ENCODE measurements around the gene CAV2.
A peak's percentile ranks its signal among the peaks of the same experiment; 100 is the strongest.

The CAV2 gene

DNA sequence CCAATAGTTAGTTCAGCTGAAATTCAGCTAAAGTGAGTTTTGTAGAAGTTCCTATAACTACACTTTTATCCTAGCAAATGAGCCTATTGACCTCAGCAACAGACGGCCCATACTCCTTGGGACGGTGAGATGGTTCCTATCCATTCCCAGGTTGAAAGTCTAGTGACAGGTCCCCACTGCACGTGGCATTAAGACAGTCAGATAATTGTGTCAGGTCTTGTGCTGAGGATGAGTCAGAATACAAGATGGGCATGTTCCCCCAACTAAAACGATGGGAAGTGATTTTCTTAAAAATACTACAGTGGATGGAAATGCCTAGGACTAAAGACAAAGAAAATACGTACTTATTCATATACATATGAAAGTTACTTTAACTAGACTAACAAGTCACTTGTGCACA lies 27.4 kb downstream of the CAV2 start:
- DNase-seq (ENCODE audit: extremely low read depth, low read depth), result no peak

DNA sequence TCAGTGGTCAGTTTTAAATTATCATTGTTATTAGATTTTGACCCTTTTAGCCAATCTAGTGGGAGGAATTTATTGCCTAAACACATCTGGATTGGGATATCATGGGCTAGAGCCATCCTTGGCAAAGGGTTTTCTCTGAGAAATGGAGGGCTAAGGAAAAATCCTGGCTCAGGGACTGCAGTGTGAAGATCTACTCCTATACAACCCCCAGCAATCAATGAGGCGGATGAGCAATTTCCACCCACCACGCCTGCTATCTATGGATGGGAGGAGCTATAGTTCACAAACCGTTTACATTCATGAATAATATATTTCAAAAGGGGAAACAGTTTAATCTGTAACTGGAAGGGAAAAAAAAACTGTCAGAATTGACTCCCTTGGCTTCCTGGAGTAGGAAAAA lies 28.0 kb downstream of the CAV2 start:
- DNase-seq (ENCODE audit: extremely low read depth, low read depth), result no peak
- TF ChIP-seq, protein P1, sequence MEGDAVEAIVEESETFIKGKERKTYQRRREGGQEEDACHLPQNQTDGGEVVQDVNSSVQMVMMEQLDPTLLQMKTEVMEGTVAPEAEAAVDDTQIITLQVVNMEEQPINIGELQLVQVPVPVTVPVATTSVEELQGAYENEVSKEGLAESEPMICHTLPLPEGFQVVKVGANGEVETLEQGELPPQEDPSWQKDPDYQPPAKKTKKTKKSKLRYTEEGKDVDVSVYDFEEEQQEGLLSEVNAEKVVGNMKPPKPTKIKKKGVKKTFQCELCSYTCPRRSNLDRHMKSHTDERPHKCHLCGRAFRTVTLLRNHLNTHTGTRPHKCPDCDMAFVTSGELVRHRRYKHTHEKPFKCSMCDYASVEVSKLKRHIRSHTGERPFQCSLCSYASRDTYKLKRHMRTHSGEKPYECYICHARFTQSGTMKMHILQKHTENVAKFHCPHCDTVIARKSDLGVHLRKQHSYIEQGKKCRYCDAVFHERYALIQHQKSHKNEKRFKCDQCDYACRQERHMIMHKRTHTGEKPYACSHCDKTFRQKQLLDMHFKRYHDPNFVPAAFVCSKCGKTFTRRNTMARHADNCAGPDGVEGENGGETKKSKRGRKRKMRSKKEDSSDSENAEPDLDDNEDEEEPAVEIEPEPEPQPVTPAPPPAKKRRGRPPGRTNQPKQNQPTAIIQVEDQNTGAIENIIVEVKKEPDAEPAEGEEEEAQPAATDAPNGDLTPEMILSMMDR (IDR thresholded peaks at IDR 0.05; ENCODE audit: low read depth, low read length), result no peak

More for the DNA sequence above, 27.4 kb downstream of the CAV2 start:
- TF ChIP-seq, protein P1 (IDR thresholded peaks at IDR 0.05; ENCODE audit: low read depth, low read length), result no peak

DNA sequence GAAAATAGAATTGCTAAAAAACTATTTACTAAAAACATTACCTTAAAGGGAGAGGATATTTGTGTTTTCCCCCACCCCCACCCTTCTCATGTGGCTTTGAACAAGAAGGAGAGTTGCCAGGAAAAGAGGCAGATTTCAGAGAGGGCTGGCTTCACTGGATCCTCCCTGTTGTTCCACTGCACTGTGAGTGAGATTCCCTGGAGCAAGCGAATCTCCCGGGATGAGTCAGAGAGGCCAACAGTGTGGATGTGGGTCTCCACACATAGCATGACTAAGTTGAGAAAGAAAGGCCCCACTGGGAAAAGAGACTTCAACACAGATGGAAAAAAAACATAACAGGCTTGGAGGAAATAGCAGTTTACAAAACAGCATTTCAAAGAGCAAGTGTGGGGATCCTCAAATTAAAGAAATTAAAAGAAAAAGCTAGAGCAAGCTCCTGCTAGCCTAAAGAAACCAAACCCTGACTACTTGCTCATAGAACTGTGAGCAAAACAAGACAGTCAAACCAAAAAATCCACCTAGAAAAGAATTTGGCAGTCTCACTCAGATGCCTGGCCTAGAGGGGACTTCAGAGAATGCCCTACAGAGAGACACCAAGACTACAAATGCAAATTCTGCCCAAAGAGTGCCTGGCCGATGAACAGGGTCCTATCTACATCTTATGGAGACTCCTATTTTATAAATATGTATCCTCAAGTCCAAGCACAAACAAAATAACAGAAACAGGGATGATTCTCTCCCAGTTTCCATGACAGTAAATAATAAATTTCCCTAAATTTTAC lies 28.7 kb downstream of the CAV2 start:
- peak; percentile 89 for DNase-seq (ENCODE audit: extremely low read depth, low read depth)
- TF ChIP-seq, protein P1 (IDR thresholded peaks at IDR 0.05; ENCODE audit: low read depth, low read length), result no peak

DNA sequence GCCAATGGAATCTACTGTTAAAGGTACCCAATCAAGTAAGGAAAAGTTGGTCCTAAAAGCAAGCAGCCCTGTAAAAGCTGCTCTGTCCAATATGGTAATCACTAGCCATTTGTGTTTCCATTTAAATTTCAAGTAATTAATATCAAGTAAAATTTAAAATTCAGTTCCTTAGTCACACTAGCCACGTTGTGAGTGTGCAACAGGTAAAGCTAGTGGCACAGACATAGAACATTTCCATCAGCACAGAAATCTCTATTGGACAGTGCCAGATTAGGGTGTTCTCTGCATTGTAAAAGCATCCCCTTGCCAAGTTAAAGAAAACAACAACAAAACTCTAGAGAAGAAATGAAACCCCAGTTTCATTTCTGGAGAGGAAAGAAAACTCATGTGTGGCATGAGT lies 29.7 kb downstream of the CAV2 start:
- DNase-seq (ENCODE audit: extremely low read depth, low read depth), result no peak
- TF ChIP-seq, protein P1 (IDR thresholded peaks at IDR 0.05; ENCODE audit: low read depth, low read length), result no peak

DNA sequence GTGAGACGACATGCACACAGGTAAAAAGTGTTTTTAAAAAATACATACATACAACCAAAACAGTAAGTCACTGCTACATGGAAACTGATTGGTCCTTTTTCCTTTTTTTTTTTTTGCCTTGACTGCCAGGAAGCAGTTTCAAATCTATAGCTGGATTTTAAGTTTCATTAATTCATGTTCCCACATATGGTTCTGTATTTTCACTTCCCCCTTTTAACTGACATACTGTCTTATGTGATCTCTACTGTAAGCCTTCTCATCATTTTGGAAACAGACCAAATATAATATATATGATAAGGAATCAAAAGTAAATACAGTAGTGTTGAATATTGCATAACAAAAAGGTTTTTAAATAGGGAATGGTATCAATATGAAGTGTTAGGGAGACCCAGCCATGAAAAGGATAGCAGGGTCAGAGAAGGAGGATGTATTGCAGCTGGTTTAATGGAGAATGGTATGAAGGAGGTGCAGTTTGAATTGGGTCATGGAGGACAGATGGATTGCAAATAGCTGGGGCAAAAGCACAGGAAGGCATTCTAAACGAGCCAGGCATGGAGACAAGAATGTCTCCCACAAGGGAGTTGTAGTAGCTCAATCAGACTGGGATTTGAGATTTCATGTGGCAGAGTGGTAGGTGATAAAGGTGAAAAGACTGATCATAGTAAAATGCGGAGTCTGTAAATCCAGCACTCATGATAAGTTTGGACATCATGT lies 30.7 kb downstream of the CAV2 start:
- TF ChIP-seq, protein P1 (IDR thresholded peaks at IDR 0.05; ENCODE audit: low read depth, low read length), result no peak
- DNase-seq (ENCODE audit: extremely low read depth, low read depth), result no peak

DNA sequence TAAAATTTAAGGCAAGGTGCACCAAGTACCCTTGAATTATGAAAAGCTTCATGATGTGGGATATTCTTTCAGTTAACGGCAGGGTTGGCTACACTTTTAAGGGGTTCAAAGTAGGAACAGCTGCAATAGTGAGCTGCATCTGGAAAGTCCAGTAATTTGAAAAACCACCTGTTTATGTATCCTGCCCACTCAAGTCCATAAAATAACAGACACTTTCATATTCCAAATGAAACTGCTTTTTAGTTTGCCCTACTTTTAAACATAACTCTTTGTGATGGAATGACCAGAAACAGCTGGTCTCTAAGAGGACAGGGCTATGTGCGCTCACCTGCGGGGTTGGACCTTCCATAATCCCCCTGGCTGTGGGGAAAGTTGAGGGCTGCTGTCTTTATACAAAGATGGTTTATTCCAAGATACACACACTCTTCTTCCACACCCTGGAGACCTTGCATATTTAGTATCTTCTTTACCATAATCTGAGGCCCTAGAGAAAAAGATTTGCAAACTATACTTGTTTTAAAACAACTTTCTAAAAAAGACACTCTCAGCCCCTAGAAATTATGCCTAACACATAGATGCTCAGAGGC lies 32.7 kb downstream of the CAV2 start:
- DNase-seq (ENCODE audit: extremely low read depth, low read depth), result no peak
- TF ChIP-seq, protein P1 (IDR thresholded peaks at IDR 0.05; ENCODE audit: low read depth, low read length), result no peak

DNA sequence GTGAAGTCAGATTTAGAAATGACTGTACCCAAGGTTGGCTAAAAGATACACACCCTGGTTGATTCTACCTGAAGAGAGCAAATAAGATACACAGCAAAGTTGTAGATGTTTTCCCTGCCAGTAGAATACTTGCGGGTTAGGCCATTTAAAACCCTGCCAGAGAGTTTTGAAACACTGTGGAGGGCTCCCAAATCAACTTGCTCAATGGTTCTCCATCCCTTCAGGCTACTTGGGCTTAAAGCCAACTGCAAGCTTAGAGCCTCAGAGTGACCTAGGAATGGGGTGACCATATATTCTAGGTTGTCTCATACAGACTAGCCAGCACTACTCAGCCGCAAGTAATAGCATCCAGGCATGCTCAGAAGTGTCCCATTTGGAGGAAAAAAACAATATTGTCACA lies 35.3 kb downstream of the CAV2 start:
- TF ChIP-seq, protein P1 (IDR thresholded peaks at IDR 0.05; ENCODE audit: low read depth, low read length), result no peak
- peak; percentile 73 for DNase-seq (ENCODE audit: extremely low read depth, low read depth)
